ENCODE data around the gene CFAP43. TPM values are rescaled to one million over a fixed set of nuclear protein-coding genes. Genes with fewer than 3 reads are reported as not detected.

The CFAP43 gene
- total RNA-seq, 1 donor from 2014 or later, result not detected

DNA sequence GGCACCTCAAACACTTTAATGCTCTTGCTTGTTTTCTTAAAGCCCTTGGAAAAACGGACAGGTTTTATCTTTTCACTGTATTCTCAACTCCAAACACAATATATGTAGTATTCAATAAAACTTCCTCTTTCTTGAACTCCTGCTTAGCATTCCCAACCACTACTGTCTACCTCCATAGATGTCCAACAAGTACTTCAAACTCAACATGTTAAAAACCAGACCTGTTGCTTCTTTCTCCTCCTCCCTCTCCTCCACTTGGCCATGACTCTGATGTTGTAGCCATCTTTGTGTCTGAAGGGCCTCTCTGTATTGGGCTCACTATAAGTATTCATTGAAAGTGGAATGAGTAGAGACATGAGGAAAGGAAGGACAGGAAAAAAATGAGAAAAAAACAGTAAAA lies 130.3 kb downstream of the CFAP43 start:
- intact Hi-C loops (cut with micrococcal nuclease), result no loop called here
- Mint-ChIP-seq H3K4me1 (peaks cover 7% of the 10 kb centered on the region), H3K27me3 (peaks cover 14% of the 10 kb centered on the region), H3K9me3 (peaks cover 6% of the 10 kb centered on the region), H3K4me3 (no peak overlapping the region), H3K27ac (no peak overlapping the region), H3K36me3 (ENCODE audit: low read depth) (no peaks in the 10 kb centered on the region)
- DNase-seq, result no peak

DNA sequence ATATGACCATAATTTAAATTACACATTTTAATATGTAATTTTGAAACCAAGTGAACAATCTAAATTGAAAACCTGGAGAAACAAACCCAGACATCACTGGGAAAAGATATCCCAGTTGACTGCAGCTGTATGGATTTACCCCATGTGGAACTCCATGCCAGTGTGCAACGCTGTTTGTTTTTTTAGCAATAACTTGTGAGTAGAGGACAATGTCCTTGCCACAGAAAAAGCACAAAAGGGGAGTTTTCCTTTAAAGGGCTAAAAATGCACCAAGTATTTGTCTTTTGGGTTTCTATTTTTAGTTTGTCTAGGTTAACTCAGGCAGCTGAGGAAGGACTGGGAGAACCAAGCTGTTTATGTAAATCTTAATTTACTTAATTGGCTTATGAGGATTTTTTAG lies 131.4 kb downstream of the CFAP43 start:
- Mint-ChIP-seq H3K4me3 (no peak overlapping the region), H3K36me3 (ENCODE audit: low read depth) (no peaks in the 10 kb centered on the region), H3K27ac (no peak overlapping the region), H3K4me1 (peaks cover 7% of the 10 kb centered on the region), H3K9me3 (peaks cover 10% of the 10 kb centered on the region), H3K27me3 (peaks cover 16% of the 10 kb centered on the region)
- intact Hi-C loops (cut with micrococcal nuclease), result no loop called here
- no peak for DNase-seq

DNA sequence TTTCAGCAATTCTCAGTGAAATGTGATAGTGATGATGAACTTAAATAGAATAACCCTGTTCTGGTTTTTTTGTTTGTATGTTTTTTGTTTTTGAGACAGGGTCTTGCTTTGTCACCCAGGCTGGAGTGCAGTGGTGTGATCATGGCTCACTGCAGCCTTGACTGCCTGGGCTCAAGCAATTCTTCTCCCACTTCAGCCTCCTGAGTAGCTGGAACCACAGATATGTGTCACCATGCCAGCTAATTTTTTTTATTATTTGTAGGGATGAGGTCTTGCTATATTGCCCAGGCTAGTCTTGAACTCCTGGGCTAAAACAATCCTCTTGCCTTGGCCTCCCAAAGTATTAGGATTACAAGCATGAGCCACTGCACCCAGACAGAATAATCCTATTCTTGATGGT lies 132.2 kb downstream of the CFAP43 start:
- H3K36me3 Mint-ChIP-seq (ENCODE audit: low read depth), result no peaks in the 10 kb centered on the region
- intact Hi-C loops (cut with micrococcal nuclease), result no loop called here
- H3K4me1 Mint-ChIP-seq, result peaks cover 6% of the 10 kb centered on the region
- no peak for DNase-seq
- peaks cover 16% of the 10 kb centered on the region for H3K27me3 Mint-ChIP-seq
- H3K9me3 Mint-ChIP-seq, result peaks cover 9% of the 10 kb centered on the region
- no peak overlapping the region for H3K4me3 Mint-ChIP-seq
- no peak overlapping the region for H3K27ac Mint-ChIP-seq

DNA sequence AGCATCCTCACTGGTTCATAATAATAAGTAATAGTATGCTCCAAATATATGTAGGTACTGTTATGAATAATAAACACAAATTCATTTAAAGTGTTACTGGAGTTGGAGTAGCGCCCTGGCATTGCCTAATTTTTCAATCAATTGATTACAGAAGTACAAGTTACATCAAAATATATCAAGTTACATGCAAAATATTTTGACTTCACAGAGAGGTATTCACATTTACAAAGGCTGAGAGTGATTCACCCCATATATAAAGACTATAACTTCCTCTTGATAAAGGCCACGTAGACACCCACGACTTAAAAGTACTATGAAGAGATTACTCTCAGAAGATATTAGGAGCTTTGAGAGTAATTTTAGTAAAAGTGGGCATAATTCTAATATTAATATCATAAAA lies 132.9 kb downstream of the CFAP43 start:
- H3K4me1 Mint-ChIP-seq, result no peaks in the 10 kb centered on the region
- intact Hi-C loops (cut with micrococcal nuclease), result no loop called here
- no peak overlapping the region for H3K4me3 Mint-ChIP-seq

DNA sequence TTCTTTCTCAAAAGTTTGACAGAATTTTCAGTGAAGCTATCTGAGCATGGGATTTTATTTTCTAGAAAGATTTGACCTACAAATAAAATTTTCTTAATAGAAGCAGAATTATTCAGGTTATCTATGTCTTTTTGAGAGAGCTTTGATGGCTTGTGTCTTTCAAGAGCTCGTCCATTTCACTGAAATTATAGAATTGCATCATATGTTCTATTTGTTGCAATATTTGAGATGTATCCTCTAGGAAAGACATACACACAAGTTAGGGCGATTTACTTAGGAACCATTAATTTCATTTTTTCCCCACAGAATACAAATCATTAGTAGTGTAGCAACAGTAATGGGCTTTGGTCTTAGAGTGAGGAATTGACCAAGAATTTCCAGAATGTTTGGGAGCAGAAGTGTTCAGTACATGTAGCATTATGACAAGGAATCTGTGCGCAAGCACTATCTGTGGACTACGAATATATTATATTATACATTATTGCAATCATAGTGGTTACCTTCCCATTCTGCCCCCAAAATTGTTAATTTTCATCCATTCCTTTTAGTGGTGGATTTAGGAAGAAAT lies 133.7 kb downstream of the CFAP43 start:
- peaks cover 16% of the 10 kb centered on the region for H3K27me3 Mint-ChIP-seq
- intact Hi-C loops (cut with micrococcal nuclease), result no loop called here
- no peaks in the 10 kb centered on the region for H3K36me3 Mint-ChIP-seq (ENCODE audit: low read depth)
- H3K27ac Mint-ChIP-seq, result no peak overlapping the region
- H3K9me3 Mint-ChIP-seq, result peaks cover 4% of the 10 kb centered on the region
- H3K4me3 Mint-ChIP-seq, result no peak overlapping the region
- DNase-seq, result no peak
- peaks cover 5% of the 10 kb centered on the region for H3K4me1 Mint-ChIP-seq

More for the DNA sequence above, 132.9 kb downstream of the CFAP43 start:
- H3K27me3 Mint-ChIP-seq, result peaks cover 16% of the 10 kb centered on the region
- H3K9me3 Mint-ChIP-seq, result peaks cover 4% of the 10 kb centered on the region
- no peak for DNase-seq
- no peak overlapping the region for H3K27ac Mint-ChIP-seq
- no peaks in the 10 kb centered on the region for H3K36me3 Mint-ChIP-seq (ENCODE audit: low read depth)

DNA sequence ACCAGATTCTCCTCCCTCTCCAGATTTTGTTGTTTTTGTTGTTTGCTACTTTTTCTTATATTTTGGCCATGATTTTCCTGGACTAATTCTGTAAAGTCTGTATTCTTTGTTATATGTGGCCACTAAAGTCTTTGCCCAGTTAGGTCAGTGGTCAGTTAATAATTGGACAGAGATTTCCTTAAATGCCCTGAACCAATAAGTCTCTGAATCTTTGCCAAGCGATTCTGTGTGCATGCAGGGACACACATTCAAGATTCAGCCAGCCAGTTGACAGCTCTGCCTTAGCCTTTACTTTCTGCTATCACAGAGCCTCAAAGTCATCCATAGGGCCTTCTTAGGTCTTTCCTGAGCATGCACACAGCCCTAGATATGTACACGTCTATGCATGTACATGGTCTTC lies 135.5 kb downstream of the CFAP43 start:
- H3K27me3 Mint-ChIP-seq, result peaks cover 12% of the 10 kb centered on the region
- H3K36me3 Mint-ChIP-seq (ENCODE audit: low read depth), result no peaks in the 10 kb centered on the region
- no peak overlapping the region for H3K4me3 Mint-ChIP-seq
- peaks cover 5% of the 10 kb centered on the region for H3K4me1 Mint-ChIP-seq
- intact Hi-C loops (cut with micrococcal nuclease), result no loop called here
- H3K27ac Mint-ChIP-seq, result no peak overlapping the region
- DNase-seq, result no peak
- H3K9me3 Mint-ChIP-seq, result peaks cover 4% of the 10 kb centered on the region

DNA sequence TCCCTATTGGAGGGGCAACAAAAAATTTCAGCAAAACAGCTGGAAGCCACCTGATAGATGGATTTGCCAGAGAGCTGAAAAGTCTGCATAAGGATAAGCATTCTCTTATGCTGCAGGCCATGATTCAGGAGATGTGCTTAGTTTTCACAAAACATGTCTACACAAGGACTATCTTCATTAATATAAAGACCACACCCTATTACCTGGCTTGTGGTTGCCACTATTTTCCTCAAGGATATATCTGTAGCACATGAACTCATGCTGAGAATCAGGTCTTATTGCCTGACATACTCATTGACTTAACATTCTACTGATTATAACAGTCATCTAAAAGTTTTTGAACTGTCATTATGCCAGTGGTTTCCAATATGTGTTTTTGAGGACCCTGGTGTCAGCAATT lies 139.4 kb downstream of the CFAP43 start:
- Mint-ChIP-seq H3K36me3 (ENCODE audit: low read depth) (no peaks in the 10 kb centered on the region), H3K27ac (no peak overlapping the region), H3K9me3 (peaks cover 4% of the 10 kb centered on the region), H3K27me3 (peaks cover 4% of the 10 kb centered on the region), H3K4me3 (no peak overlapping the region), H3K4me1 (peaks cover 5% of the 10 kb centered on the region)
- intact Hi-C loops (cut with micrococcal nuclease), result no loop called here
- DNase-seq, result no peak

DNA sequence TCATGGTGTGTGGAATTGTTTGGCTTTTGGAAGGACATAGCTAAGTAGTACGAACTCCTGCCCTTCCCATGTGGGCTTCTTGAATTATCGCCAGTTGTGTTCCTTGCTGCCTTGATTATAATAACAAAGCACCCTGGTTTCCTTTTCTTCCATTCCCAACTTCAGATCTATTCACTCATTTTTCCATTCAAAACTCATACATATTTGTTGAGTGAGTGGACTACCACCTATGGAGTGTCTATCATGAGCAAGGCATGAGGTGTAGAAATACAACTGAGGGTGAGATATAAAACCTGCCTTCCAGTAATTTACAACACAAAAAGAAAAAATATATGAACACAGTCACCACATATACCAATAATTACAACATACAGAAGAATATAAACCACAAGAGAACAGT lies 141.6 kb downstream of the CFAP43 start:
- H3K27ac Mint-ChIP-seq, result no peak overlapping the region
- H3K4me1 Mint-ChIP-seq, result peaks cover 5% of the 10 kb centered on the region
- intact Hi-C loops (cut with micrococcal nuclease), result no loop called here
- no peak overlapping the region for H3K4me3 Mint-ChIP-seq
- peaks cover 2% of the 10 kb centered on the region for H3K27me3 Mint-ChIP-seq
- no peak for DNase-seq
- H3K36me3 Mint-ChIP-seq (ENCODE audit: low read depth), result no peaks in the 10 kb centered on the region
- H3K9me3 Mint-ChIP-seq, result no peaks in the 10 kb centered on the region

DNA sequence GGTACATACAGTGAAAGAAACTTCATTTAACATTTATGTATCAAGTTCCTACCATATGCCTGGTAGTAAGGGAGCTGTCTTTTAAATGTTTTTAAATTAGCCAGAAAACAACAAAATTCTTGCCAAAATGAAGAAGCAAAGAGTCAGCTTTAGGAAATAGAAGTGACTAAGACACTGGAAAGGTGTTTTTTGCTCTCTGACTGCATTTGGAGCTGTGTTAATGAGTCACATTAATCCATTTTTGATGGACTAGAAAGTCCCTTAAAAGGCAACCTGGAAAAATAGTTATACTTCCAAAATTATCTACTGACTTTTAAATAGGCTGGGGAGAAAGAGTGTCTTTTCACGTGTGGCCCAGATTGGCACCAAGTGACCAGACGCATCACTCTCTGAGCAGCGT lies 142.5 kb downstream of the CFAP43 start:
- no peak overlapping the region for H3K27ac Mint-ChIP-seq
- no peaks in the 10 kb centered on the region for H3K9me3 Mint-ChIP-seq
- H3K4me3 Mint-ChIP-seq, result no peak overlapping the region
- H3K36me3 Mint-ChIP-seq (ENCODE audit: low read depth), result no peaks in the 10 kb centered on the region
- no peak for DNase-seq
- H3K4me1 Mint-ChIP-seq, result peaks cover 5% of the 10 kb centered on the region
- H3K27me3 Mint-ChIP-seq, result peaks cover 3% of the 10 kb centered on the region
- intact Hi-C loops (cut with micrococcal nuclease), result no loop called here

DNA sequence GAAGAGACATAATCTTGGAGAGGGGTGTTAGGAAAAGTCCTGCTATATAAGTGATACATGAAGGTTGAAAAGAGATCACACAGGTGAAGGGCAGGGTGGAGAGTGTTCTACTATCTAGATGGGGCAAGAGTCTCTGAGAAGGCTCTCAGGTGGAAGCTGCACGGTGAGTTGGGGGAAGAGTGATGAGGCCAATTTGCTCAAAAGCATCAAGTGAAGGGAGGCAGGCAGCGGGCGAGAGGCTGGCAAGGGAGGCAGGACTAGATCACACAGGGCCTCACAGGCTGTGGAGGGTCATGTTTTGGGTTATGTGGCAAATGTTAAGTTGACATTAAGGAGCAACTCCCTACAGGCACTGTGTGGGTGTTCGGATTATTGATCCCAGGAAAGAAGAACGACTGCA lies 143.9 kb downstream of the CFAP43 start:
- Mint-ChIP-seq H3K9me3 (no peaks in the 10 kb centered on the region), H3K4me3 (no peak overlapping the region), H3K27me3 (peaks cover 5% of the 10 kb centered on the region), H3K36me3 (ENCODE audit: low read depth) (no peaks in the 10 kb centered on the region), H3K27ac (no peak overlapping the region), H3K4me1 (no peaks in the 10 kb centered on the region)
- intact Hi-C loops (cut with micrococcal nuclease), result no loop called here
- DNase-seq, result no peak

DNA sequence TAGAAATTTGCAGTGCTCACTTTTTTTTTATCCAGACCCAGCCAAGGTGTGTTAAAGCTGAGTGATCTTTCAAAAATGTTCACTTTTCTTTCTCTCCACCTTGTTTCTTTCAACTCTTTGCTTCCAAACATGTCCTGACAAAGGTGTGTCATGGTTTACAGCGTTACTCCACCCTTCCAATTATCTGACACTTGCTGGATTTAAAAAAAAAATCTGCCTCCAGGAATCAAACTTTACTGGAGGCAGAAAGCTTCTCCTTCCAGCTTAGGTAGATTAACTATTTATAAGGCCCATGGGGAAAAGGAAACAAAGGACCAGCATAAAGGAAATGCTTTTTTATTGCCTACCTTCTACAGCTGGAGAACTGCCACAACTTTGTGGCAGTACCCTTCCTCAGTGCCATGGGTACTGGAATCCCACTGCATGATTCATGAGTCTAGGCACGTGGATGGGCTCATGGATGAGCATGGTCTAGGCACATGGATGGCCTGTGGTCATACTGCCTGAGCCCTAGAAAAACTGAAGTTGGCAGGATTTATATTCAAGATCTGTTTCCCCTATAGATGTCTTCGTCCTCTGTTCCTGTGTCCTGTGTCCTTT lies 146.3 kb downstream of the CFAP43 start, which contains the start of gene COL17A1:
Gene COL17A1, minus strand, starts transcription at position 80 of the 600 bp plus-strand sequence. CDS start 5,207 bp downstream, outside the sequence.
- Mint-ChIP-seq H3K4me3 (no peak within 1 kb of the TSS), H3K27ac (no peak within 1 kb of the TSS), H3K4me1 (no peaks in the 10 kb centered on the region), H3K9me3 (no peaks in the 10 kb centered on the region), H3K36me3 (ENCODE audit: low read depth) (no peaks in the 10 kb centered on the region), H3K27me3 (peaks cover 7% of the 10 kb centered on the region)
- DNase-seq, result no peak
- intact Hi-C loops (cut with micrococcal nuclease), result no loop called here

DNA sequence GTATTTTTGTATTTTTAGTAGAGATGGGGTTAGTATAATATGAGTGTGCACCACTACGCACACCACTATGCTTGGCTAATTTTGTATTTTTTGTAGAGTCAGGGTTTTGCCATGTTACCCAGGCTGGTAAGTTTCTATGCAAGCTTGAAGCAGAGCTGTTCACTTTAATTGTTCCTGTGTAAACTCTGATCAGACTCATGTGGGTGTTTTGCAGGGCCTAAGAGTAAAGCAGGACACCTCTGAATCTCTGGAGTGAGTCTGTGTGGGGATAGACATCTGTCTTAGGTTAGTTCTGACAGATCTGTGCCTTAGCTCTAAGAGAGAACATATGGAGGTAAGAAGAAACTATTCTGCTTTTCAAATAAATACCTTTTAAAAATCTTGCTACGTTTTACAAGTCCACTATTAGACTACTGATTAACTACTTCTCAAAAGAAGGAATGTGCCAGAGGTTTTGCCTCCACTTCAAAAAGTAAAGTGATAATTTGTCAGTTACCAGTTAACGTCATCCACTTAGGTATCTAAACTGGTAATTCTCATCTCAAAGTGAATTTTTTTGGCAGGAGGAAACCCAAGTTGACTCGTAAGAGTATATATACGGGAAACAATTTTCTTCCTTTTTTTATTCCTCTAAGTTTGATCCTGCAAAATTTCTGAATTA lies 147.6 kb downstream of the CFAP43 start:
- H3K9me3 Mint-ChIP-seq, result no peaks in the 10 kb centered on the region
- H3K27ac Mint-ChIP-seq, result no peak overlapping the region
- no peak overlapping the region for H3K4me3 Mint-ChIP-seq
- DNase-seq, result no peak
- H3K4me1 Mint-ChIP-seq, result no peaks in the 10 kb centered on the region
- peaks cover 6% of the 10 kb centered on the region for H3K27me3 Mint-ChIP-seq
- intact Hi-C loops (cut with micrococcal nuclease), result loop anchor here (5.0 kb wide), 1 partner anchor 38 kb away; the partner anchor contains the start of gene SFR1
- H3K36me3 Mint-ChIP-seq (ENCODE audit: low read depth), result no peaks in the 10 kb centered on the region

DNA sequence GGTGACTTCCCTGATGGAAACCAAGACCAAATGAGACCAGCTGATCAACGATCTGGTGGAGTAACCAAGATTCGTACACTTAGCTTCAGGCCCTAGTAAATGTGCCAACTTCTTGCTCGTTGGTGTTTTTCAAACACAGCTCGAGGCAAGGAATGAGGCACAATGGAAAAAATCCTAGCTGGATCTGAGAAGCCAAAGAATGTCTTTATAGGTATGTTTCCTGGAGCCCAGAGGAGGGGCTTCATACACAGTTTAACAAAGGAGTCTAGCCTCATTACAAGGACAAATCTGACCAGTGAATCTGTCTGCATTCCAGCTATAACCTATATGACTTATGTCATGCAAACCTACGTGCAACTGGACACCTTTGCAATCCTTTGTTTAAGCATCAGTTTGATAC lies 150.2 kb downstream of the CFAP43 start:
- Mint-ChIP-seq H3K27me3 (peaks cover 7% of the 10 kb centered on the region), H3K9me3 (no peaks in the 10 kb centered on the region), H3K4me1 (no peaks in the 10 kb centered on the region), H3K36me3 (ENCODE audit: low read depth) (no peaks in the 10 kb centered on the region), H3K4me3 (no peak overlapping the region), H3K27ac (no peak overlapping the region)
- intact Hi-C loops (cut with micrococcal nuclease), result loop anchor here (5.0 kb wide), 1 partner anchor 40 kb away; the partner anchor contains the start of gene SFR1
- DNase-seq, result no peak

DNA sequence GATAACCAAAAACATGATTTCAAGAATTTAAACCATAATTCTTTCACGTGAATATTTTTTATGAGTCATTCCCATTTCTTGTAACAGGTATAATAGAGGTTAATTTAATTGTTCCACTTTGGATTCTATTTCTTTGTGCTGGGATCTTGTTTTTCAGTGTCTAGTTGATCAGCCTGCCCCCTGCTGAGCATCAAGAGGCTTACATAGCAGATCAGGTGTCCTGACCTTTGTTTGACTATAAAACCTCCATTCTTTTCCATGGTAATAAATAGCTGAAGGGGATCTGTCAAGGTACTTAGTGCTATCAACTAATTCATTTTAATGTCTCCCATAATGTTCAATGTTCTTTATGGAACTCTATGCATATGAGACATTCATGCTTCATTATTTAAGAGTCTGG lies 151.4 kb downstream of the CFAP43 start:
- intact Hi-C loops (cut with micrococcal nuclease), result loop anchor here (1.0 to 5.0 kb wide), 2 partner anchors 42 to 192 kb away; partner anchors contain the start of gene SFR1
- Mint-ChIP-seq H3K27ac (no peak overlapping the region), H3K27me3 (peaks cover 7% of the 10 kb centered on the region), H3K36me3 (ENCODE audit: low read depth) (no peaks in the 10 kb centered on the region), H3K4me3 (no peak overlapping the region), H3K4me1 (no peaks in the 10 kb centered on the region), H3K9me3 (no peaks in the 10 kb centered on the region)
- no peak for DNase-seq
